GM08714 (cell line): ENCODE measurements around the gene PINK1.

Source experiments
- H3K4me3 ChIP-seq: fragments of 200-500 bp; sonication (Bioruptor generic); 2 replicates; pipeline ENCODE4 v1.5.1; 2014; ENCODE audit warnings: mild to moderate bottlenecking, low read length, inconsistent platforms
- ZNF274 ChIP-seq: IDR thresholded peaks from 2 replicates; pipeline ENCODE4 v1.6.1; 2012; ENCODE audit warnings: mild to moderate bottlenecking, low read depth, low read length

The PINK1 gene

DNA sequence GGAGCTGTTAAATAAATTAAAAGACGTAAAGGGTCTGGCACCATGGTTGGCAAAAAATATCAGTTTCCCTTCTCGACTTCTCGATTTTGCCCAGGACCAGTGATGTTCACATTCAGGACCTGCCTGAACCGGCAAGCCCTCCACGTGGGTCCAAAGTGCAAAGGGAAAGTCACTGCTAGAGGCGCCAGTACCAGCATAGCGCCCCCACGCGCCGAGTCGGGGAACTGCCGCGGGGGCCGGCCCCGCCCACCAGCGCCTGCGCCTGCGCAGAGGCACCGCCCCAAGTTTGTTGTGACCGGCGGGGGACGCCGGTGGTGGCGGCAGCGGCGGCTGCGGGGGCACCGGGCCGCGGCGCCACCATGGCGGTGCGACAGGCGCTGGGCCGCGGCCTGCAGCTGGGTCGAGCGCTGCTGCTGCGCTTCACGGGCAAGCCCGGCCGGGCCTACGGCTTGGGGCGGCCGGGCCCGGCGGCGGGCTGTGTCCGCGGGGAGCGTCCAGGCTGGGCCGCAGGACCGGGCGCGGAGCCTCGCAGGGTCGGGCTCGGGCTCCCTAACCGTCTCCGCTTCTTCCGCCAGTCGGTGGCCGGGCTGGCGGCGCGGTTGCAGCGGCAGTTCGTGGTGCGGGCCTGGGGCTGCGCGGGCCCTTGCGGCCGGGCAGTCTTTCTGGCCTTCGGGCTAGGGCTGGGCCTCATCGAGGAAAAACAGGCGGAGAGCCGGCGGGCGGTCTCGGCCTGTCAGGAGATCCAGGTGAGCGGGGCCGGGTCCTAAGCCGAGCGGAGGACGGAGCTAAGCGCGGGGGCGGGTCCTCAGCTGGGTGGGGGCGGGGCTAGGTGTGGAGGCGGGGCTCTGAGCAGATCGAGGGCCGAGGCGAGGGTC is at the start of gene PINK1:
PINK1 (plus strand) TSS at position 269 of the 875 bp plus-strand sequence; CDS start at position 360, 91 bp downstream.
- TF ChIP-seq ZNF274 = no peak
- peak within 1 kb of the TSS; percentile 92 for H3K4me3 ChIP-seq

- no peak overlapping the region for H3K4me3 ChIP-seq
- no peak for TF ChIP-seq ZNF274
Observed at GRCh38 chr1:20584890-20585289, 48.4 kb upstream of the PINK1 start.

DNA sequence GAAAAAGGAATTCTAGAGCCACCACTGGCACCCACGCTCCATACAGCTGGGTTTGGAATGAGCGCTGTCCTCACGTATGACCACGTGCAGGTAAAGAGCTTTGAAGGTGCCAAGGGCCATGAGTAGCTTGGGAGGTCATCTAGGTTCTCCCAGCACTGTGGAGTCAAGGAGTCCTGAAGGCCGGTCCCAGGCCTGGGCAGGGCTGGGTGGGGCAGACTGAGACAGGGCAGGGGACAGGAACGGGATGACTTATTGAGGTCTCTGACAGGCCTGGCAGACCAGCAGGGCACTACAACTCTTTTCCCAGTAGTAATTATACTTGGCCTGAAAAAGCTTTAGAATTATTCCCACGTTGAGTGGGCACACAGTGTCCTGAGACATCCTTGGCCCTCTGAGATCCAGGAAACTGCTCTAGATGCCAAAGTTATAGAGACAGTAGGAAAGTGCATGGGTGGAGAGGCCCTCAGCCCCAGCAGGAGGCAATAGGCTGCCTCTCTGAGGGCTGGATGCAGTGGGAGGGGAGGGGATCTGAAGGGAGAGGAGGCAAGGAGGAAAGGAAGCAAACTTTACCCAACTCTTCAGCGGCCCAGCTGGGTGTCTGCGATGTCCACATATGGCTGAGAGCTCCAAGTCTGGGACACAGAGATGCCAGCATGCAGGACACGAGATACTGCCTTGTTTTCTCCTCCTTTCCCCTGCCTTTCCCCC is 46.2 kb upstream of the PINK1 start:
- TF ChIP-seq ZNF274 = no peak
- no peak overlapping the region for H3K4me3 ChIP-seq

DNA sequence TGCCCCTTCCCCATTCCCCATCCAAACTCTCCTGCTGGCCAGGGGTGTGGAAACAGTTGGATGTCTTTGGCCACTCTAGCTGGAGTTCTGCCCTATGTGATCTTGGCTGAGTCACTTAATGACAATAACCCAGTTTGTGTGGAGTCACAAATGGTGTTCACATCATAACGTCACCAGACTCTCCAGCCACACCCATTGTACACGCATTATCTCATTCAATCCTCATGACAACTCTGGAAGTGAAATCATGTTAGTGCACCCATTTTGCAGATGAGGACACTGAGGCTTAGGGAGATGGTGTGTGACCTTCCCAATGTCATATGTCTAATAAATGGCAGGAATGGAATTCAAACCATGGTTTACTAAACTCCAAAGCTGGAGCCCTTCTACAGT is 45.6 kb upstream of the PINK1 start:
- H3K4me3 ChIP-seq = no peak overlapping the region
- no peak for TF ChIP-seq ZNF274

DNA sequence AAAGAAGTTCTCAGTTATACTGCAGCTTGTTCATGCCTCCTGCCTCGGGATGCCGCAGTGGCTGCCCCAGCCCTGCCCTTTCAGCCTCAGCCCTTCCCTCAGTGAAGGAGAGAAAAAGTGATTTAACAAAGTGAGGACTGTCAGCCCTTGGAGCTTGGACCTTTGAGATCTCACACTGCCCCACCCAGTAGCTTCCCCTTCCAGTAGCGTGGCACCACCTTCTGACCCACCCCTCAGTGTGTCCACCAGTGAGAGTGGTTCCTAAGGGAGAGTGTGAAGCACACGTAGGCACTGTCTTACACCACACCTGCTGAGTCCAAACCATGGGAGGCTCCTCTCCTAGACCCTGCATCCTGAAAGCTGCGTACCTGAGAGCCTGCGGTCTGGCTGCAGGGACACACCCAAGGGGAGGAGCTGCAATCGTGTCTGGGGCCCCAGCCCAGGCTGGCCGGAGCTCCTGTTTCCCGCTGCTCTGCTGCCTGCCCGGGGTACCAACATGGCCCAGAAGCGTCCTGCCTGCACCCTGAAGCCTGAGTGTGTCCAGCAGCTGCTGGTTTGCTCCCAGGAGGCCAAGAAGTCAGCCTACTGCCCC is 44.5 kb upstream of the PINK1 start, which contains the start of gene CDA:
CDA (plus strand) TSS at position 464 of the 592 bp plus-strand sequence; CDS start at position 497, 33 bp downstream.
- no peak for TF ChIP-seq ZNF274

DNA sequence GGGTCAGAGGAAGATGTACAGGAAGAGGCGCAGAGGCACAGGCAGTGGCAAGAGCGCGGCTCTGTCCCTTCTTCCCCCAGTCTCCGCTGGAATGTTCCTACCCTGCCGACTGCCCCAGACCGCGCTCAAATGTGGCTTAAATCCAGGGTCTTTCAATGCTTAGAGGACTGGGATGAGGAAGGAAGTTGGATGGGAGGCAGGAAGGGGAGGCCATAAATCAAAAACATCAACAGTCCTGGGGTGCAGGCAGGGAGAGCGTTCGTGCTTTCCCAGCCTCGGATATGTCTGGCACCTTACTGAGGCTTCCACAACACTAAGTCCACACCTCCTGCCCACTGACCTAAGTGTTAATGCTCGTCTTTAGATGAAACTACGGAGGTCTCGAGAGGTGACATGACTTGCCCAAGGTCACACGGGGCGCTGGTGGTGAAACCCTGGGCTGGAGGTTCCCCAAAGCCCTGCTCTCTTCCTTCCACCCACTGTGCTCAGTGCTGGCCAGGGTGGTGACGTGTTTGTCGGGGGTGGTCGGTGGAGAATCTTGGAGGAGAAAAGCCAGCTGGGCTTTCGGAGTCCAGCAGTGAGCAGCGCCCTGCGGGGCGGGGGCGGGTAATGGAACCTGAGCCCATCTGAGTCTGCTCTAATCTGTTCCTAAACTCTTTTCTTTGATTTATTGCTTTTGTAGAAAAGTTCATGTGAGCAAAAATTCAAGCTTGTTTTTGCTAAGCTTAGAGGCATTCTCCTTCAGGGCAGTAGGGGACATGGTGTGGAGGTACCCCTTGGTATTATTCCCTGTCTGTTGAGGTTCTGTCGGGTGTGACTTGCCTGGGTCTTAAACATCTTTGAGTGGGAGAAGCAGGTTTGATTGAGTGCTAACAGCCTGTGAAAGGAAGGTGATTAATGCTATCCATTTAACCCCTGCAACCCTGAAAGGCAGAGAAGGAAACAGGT is 43.7 kb upstream of the PINK1 start:
- H3K4me3 ChIP-seq = no peak overlapping the region
- no peak for TF ChIP-seq ZNF274

More for the DNA sequence above, 44.5 kb upstream of the PINK1 start, which contains the start of gene CDA:
- H3K4me3 ChIP-seq = no peak within 1 kb of the TSS

GRCh38 chr1:20590306-20590777 is 42.9 kb upstream of the PINK1 start:
- no peak overlapping the region for H3K4me3 ChIP-seq

DNA sequence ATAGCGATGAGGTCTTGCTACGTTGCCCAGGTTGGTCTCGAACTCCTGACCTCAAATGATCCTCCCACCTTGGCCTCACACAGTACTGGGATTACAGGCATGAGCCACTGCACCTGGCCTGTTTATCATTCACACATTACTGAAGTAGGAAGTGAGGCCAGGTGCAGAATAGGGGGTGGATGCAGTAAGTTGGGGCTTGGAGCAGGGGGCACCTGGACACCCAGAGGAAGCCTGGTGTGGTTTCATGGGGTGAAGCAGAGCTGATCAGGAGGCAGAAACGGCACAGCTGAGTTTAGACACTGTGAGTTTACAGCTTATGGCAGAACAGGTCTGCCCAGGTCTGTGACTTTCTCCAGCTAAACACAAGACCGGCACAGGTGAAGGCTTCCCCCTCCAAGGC is 39.5 kb upstream of the PINK1 start:
- no peak overlapping the region for H3K4me3 ChIP-seq
- no peak for TF ChIP-seq ZNF274

More at GRCh38 chr1:20590306-20590777, 42.9 kb upstream of the PINK1 start:
- TF ChIP-seq ZNF274 = no peak

DNA sequence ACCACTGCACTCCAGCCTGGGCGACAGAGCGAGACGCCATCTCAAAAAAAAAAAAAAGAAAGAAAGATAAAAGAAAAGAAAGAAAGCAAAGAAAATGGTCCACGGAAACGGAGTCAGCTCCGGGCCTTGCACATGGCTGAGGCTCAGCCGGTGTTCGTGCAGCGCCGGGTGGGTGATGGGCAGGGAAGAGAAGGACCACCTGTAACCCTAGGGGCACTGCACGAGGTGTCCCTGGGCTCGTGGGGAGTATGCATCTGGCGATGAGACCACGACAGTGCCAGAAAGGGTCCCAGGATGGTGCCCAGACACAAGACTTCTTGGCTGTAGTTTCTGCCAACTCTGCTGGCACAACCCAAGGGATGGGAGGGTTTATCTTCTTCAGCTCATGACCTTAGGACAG is 38.5 kb upstream of the PINK1 start:
- no peak for TF ChIP-seq ZNF274

DNA sequence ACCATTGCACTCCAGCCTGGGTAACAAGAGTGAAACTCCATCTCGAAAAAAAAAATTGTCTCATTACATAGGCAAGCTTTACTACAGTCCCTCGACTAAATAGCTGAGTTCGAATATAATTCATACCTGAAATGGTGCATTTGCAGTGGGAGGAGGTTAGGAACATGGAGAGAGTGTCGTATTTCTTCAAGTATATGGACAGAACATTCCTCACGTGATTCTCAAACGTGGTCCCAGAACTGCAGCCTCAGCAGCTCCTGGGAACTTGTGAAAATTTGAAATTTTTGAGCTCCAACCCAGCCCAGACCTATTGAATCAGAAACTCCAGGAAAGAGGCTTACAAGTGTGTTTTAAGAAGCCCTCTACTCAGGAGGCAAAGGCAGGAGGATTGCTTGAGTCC is 37.2 kb upstream of the PINK1 start:
- TF ChIP-seq ZNF274 = no peak
- no peak overlapping the region for H3K4me3 ChIP-seq

More for the DNA sequence above, 38.5 kb upstream of the PINK1 start:
- no peak overlapping the region for H3K4me3 ChIP-seq

DNA sequence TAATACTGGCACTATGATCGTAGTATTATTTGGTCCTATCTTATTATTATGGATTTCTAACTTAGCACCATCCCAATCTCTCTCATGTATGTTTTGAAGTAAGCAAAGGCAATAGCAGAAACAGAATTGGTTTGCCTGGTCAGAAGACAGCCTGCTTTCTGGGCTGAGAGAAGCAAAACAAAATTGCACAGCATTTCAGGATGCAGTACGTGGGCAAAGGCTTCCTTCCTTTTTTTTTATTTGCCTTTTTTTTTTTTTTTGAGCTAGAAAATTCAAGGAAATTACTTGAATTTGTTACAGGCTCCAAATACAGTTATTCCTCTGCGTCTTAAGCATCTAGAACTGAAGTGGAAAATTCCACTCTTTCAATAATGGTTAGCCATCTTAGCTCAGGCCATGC is 35.6 kb upstream of the PINK1 start:
- H3K4me3 ChIP-seq = no peak overlapping the region
- no peak for TF ChIP-seq ZNF274

- H3K4me3 ChIP-seq = no peak overlapping the region
- TF ChIP-seq ZNF274 = no peak
Observed at GRCh38 chr1:20600156-20600555, 33.1 kb upstream of the PINK1 start.

DNA sequence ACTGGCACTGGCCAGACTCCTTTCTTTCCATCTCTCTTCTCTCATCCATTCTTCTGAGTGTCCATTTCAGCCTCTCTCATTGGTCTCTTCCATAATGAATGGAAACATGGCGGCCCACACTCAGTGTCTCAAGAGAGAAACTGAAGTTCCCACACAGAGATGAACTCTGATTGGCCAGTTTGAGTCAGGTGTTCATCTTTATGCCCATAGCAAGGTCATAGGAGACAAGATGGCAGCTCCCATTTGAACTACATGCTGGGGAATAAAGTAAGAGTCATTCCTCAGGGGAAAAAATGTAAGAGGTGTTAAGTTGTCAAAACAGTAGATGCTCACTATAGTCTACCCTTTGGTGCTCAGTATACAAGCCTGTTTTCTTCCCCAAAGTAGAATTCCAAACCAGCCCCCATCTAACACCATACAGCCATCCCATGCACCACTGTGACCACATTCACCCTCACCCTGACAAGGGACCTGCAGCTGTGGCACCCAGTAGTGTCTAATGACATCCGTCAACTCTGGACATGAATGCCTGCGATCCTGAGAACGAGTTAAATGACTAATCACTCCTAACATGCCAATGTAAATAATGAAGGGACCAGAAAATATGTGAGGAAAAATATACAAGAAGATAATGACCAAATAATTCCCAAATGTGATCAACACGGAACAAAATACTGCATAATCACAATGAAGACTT is 32.0 kb upstream of the PINK1 start:
- no peak overlapping the region for H3K4me3 ChIP-seq

More for the DNA sequence above, 32.0 kb upstream of the PINK1 start:
- no peak for TF ChIP-seq ZNF274
